ENCODE data around the gene CPEB2.

CPEB2 gene

GRCh38 chr4:15043922-15044321 is 41.6 kb downstream of the CPEB2 start:
- H3K4me2 ChIP-seq (ENCODE audit: low read length): no peak overlapping the region
- H3F3A ChIP-seq (ENCODE audit: control insufficient read depth, insufficient read depth): no peaks in the 10 kb centered on the region
- H3K79me2 ChIP-seq (ENCODE audit: control insufficient read depth, low read length): no peaks in the 10 kb centered on the region
- TF ChIP-seq CTCF (IDR thresholded peaks at IDR 0.05; ENCODE audit: low read depth, low read length, poor library complexity, severe bottlenecking) (no peak), EZH2phosphoT487 (IDR thresholded peaks at IDR 0.05; ENCODE audit: borderline replicate concordance, low read length) (no peak)
- no peaks in the 10 kb centered on the region for H3K9me3 ChIP-seq (ENCODE audit: control insufficient read depth, insufficient read depth, low read length)
- H3K27ac ChIP-seq (ENCODE audit: low read depth, low read length): no peak overlapping the region
- H4K20me1 ChIP-seq (ENCODE audit: control insufficient read depth, insufficient read depth, low read depth, low read length): no peaks in the 10 kb centered on the region
- no peaks in the 10 kb centered on the region for H3K27me3 ChIP-seq (ENCODE audit: control insufficient read depth, low read length)
- H3K9me2 ChIP-seq (replicated peaks; ENCODE audit: control insufficient read depth, low read length): no peaks in the 10 kb centered on the region
- H3K4me3 ChIP-seq (ENCODE audit: low read length): no peak overlapping the region
- H3K36me3 ChIP-seq (ENCODE audit: control insufficient read depth, low read length): no peaks in the 10 kb centered on the region
- H3K4me1 ChIP-seq (ENCODE audit: control insufficient read depth, low read length): 0 out of 2 replicates have a peak, but pooled peaks cover under 1% of the 10 kb centered on the region

- Histone ChIP-seq H3K9me3 (ENCODE audit: control insufficient read depth, insufficient read depth, low read length) (no peaks in the 10 kb centered on the region), H3K27ac (ENCODE audit: low read depth, low read length) (no peak overlapping the region), H3K27me3 (ENCODE audit: control insufficient read depth, low read length) (no peaks in the 10 kb centered on the region), H3K4me3 (ENCODE audit: low read length) (no peak overlapping the region), H3F3A (ENCODE audit: control insufficient read depth, insufficient read depth) (no peaks in the 10 kb centered on the region), H3K36me3 (ENCODE audit: control insufficient read depth, low read length) (peaks cover 29% of the 10 kb centered on the region), H4K20me1 (ENCODE audit: control insufficient read depth, insufficient read depth, low read depth, low read length) (no peaks in the 10 kb centered on the region), H3K79me2 (ENCODE audit: control insufficient read depth, low read length) (no peaks in the 10 kb centered on the region), H3K4me2 (ENCODE audit: low read length) (no peak overlapping the region), H3K4me1 (ENCODE audit: control insufficient read depth, low read length) (no peaks in the 10 kb centered on the region), H3K9me2 (replicated peaks; ENCODE audit: control insufficient read depth, low read length) (no peaks in the 10 kb centered on the region)
- TF ChIP-seq EZH2phosphoT487 (IDR thresholded peaks at IDR 0.05; ENCODE audit: borderline replicate concordance, low read length): no peak
- TF ChIP-seq CTCF (IDR thresholded peaks at IDR 0.05; ENCODE audit: low read depth, low read length, poor library complexity, severe bottlenecking): no peak
Measured at GRCh38 chr4:15054541-15054940, 52.3 kb downstream of the CPEB2 start.

GRCh38 chr4:15060213-15060612 is 57.9 kb downstream of the CPEB2 start:
- Histone ChIP-seq H4K20me1 (ENCODE audit: control insufficient read depth, insufficient read depth, low read depth, low read length) (no peaks in the 10 kb centered on the region), H3K79me2 (ENCODE audit: control insufficient read depth, low read length) (no peaks in the 10 kb centered on the region), H3F3A (ENCODE audit: control insufficient read depth, insufficient read depth) (no peaks in the 10 kb centered on the region), H3K4me2 (ENCODE audit: low read length) (no peak overlapping the region), H3K36me3 (ENCODE audit: control insufficient read depth, low read length) (peaks cover 24% of the 10 kb centered on the region), H3K9me2 (replicated peaks; ENCODE audit: control insufficient read depth, low read length) (no peaks in the 10 kb centered on the region), H3K9me3 (ENCODE audit: control insufficient read depth, insufficient read depth, low read length) (no peaks in the 10 kb centered on the region), H3K4me1 (ENCODE audit: control insufficient read depth, low read length) (no peaks in the 10 kb centered on the region), H3K4me3 (ENCODE audit: low read length) (no peak overlapping the region), H3K27ac (ENCODE audit: low read depth, low read length) (no peak overlapping the region), H3K27me3 (ENCODE audit: control insufficient read depth, low read length) (no peaks in the 10 kb centered on the region)
- TF ChIP-seq CTCF (IDR thresholded peaks at IDR 0.05; ENCODE audit: low read depth, low read length, poor library complexity, severe bottlenecking) (no peak), EZH2phosphoT487 (IDR thresholded peaks at IDR 0.05; ENCODE audit: borderline replicate concordance, low read length) (no peak)

GRCh38 chr4:15063341-15063740 is 61.1 kb downstream of the CPEB2 start:
- H3K79me2 ChIP-seq (ENCODE audit: control insufficient read depth, low read length): no peaks in the 10 kb centered on the region
- H3K27me3 ChIP-seq (ENCODE audit: control insufficient read depth, low read length): no peaks in the 10 kb centered on the region
- H4K20me1 ChIP-seq (ENCODE audit: control insufficient read depth, insufficient read depth, low read depth, low read length): no peaks in the 10 kb centered on the region
- H3K36me3 ChIP-seq (ENCODE audit: control insufficient read depth, low read length): peaks cover 15% of the 10 kb centered on the region
- H3K4me1 ChIP-seq (ENCODE audit: control insufficient read depth, low read length): no peaks in the 10 kb centered on the region
- no peak overlapping the region for H3K4me3 ChIP-seq (ENCODE audit: low read length)
- no peak overlapping the region for H3K4me2 ChIP-seq (ENCODE audit: low read length)
- no peaks in the 10 kb centered on the region for H3F3A ChIP-seq (ENCODE audit: control insufficient read depth, insufficient read depth)
- H3K9me3 ChIP-seq (ENCODE audit: control insufficient read depth, insufficient read depth, low read length): no peaks in the 10 kb centered on the region
- H3K27ac ChIP-seq (ENCODE audit: low read depth, low read length): no peak overlapping the region
- TF ChIP-seq CTCF (IDR thresholded peaks at IDR 0.05; ENCODE audit: low read depth, low read length, poor library complexity, severe bottlenecking): no peak
- TF ChIP-seq EZH2phosphoT487 (IDR thresholded peaks at IDR 0.05; ENCODE audit: borderline replicate concordance, low read length): no peak
- H3K9me2 ChIP-seq (replicated peaks; ENCODE audit: control insufficient read depth, low read length): no peaks in the 10 kb centered on the region
